A172 (cell line): ENCODE results near the gene OR8D4. TPM values are rescaled to one million over a fixed set of nuclear protein-coding genes. Genes with fewer than 3 reads are reported as not detected.

Experiments used
- total RNA-seq: library from RNA; depleted of rRNA; stranded (reverse); fragments of >200 nt; shearing (Covaris generic); gene quantifications from 2 replicates; pipeline ENCODE4 v1.2.3, GENCODE V29; 2014; rRNA removed

Gene OR8D4
- total RNA-seq, 1 experiment from 2014 or later: not detected

Other genes starting within 250 kb of the OR8D4 start
- 0.05 and 0.10 TPM in 2 replicates for gene SCN3B, start 247.5 kb upstream of the OR8D4 start, total RNA-seq
- gene ZNF202, start 160.5 kb upstream of the OR8D4 start, total RNA-seq: 5.7 and 7.1 TPM in 2 replicates
- gene OR6X1, start 147.6 kb upstream of the OR8D4 start, total RNA-seq: not detected in 2 replicates
- not detected in 2 replicates for gene OR6M1, start 95.8 kb upstream of the OR8D4 start, total RNA-seq
- not detected in 2 replicates for gene TMEM225, start 16.5 kb upstream of the OR8D4 start, total RNA-seq
- gene OR4D5, start 37.5 kb downstream of the OR8D4 start, total RNA-seq: not detected in 2 replicates
- not detected in 2 replicates for gene OR6T1, start 41.7 kb downstream of the OR8D4 start, total RNA-seq
- not detected in 2 replicates for gene OR10S1, start 75.6 kb downstream of the OR8D4 start, total RNA-seq
- gene OR10G6, start 93.0 kb downstream of the OR8D4 start, total RNA-seq: not detected in 2 replicates
- gene OR10G4, start 110.8 kb downstream of the OR8D4 start, total RNA-seq: not detected in 2 replicates
- not detected in 2 replicates for gene OR10G9, start 120.8 kb downstream of the OR8D4 start, total RNA-seq
- not detected in 2 replicates for gene OR10G8, start 124.6 kb downstream of the OR8D4 start, total RNA-seq
- gene OR10G7, start 139.2 kb downstream of the OR8D4 start, total RNA-seq: not detected in 2 replicates
- 1.1 and 2.1 TPM in 2 replicates for gene VWA5A, start 213.3 kb downstream of the OR8D4 start, total RNA-seq